NT2/D1 (cell line): ENCODE results near the gene THBD.

Experiments used
- SUZ12 ChIP-seq: IDR thresholded peaks from 2 replicates; pipeline ENCODE4 v1.6.1; 2011; ENCODE audit not compliant: insufficient read length, insufficient read depth; ENCODE audit errors: extremely low read depth
- YY1 ChIP-seq: IDR thresholded peaks from 2 replicates; pipeline ENCODE4 v1.6.1; 2011; ENCODE audit not compliant: insufficient read length, insufficient read depth
- ZNF274 ChIP-seq: IDR thresholded peaks from 2 replicates; pipeline ENCODE4 v1.6.1; 2011; ENCODE audit warnings: mild to moderate bottlenecking, low read depth, low read length

- no peak for TF ChIP-seq YY1
- no peak for TF ChIP-seq ZNF274
- no peak for TF ChIP-seq SUZ12
These were observed 35.4 kb upstream of the THBD start for GRCh38 chr20:23084845-23085365.
